ENCODE data around the gene PSMD1.
A peak's percentile ranks its signal among the peaks of the same experiment; 100 is the strongest.
"Not testable (repeated sequence)": the region's sequence is repeated elsewhere in the genome, so short reads cannot be mapped to it uniquely, and the experiment has no call there.

Gene PSMD1

GRCh38 chr2:231017231-231017598 is 39.5 kb upstream of the PSMD1 start:
- no peak overlapping the region for H3K4me3 ChIP-seq (ENCODE audit: low read depth, low read length)
- DNase-seq (ENCODE audit: low read depth), result peak; percentile 31
- TF ChIP-seq POLR2A (IDR thresholded peaks at IDR 0.05; ENCODE audit: extremely low read depth, insufficient read length) (no peak), MYC (IDR thresholded peaks at IDR 0.05; ENCODE audit: low read depth, low read length) (no peak), CTCF (IDR thresholded peaks at IDR 0.05; ENCODE audit: low read depth, low read length) (no peak), MAX (IDR thresholded peaks at IDR 0.05; ENCODE audit: low read depth, low read length) (no peak)

- DNase-seq (ENCODE audit: low read depth), result no peak
- TF ChIP-seq MYC (IDR thresholded peaks at IDR 0.05; ENCODE audit: low read depth, low read length), result no peak
- TF ChIP-seq POLR2A (IDR thresholded peaks at IDR 0.05; ENCODE audit: extremely low read depth, insufficient read length), result no peak
- TF ChIP-seq MAX (IDR thresholded peaks at IDR 0.05; ENCODE audit: low read depth, low read length), result no peak
- no peak for TF ChIP-seq CTCF (IDR thresholded peaks at IDR 0.05; ENCODE audit: low read depth, low read length)
- H3K4me3 ChIP-seq (ENCODE audit: low read depth, low read length), result no peak overlapping the region
Observed at GRCh38 chr2:231018184-231018583, 38.5 kb upstream of the PSMD1 start.

- not testable (repeated sequence) for H3K4me3 ChIP-seq (ENCODE audit: low read depth, low read length); DNase-seq (ENCODE audit: low read depth)
Observed at GRCh38 chr2:231025059-231025458, 31.6 kb upstream of the PSMD1 start.

- TF ChIP-seq MYC (IDR thresholded peaks at IDR 0.05; ENCODE audit: low read depth, low read length), result no peak
- no peak for TF ChIP-seq MAX (IDR thresholded peaks at IDR 0.05; ENCODE audit: low read depth, low read length)
- TF ChIP-seq POLR2A (IDR thresholded peaks at IDR 0.05; ENCODE audit: extremely low read depth, insufficient read length), result no peak
- TF ChIP-seq CTCF (IDR thresholded peaks at IDR 0.05; ENCODE audit: low read depth, low read length), result no peak
- no peak overlapping the region for H3K4me3 ChIP-seq (ENCODE audit: low read depth, low read length)
- DNase-seq (ENCODE audit: low read depth), result no peak
Observed at GRCh38 chr2:231028889-231029288, 27.8 kb upstream of the PSMD1 start.

- no peak for DNase-seq (ENCODE audit: low read depth)
- TF ChIP-seq MYC (IDR thresholded peaks at IDR 0.05; ENCODE audit: low read depth, low read length), result no peak
- no peak for TF ChIP-seq MAX (IDR thresholded peaks at IDR 0.05; ENCODE audit: low read depth, low read length)
- TF ChIP-seq POLR2A (IDR thresholded peaks at IDR 0.05; ENCODE audit: extremely low read depth, insufficient read length), result no peak
- no peak for TF ChIP-seq CTCF (IDR thresholded peaks at IDR 0.05; ENCODE audit: low read depth, low read length)
- H3K4me3 ChIP-seq (ENCODE audit: low read depth, low read length), result no peak overlapping the region
Observed at GRCh38 chr2:231029563-231029962, 27.1 kb upstream of the PSMD1 start.

GRCh38 chr2:231030725-231031124 is 25.9 kb upstream of the PSMD1 start:
- TF ChIP-seq MAX (IDR thresholded peaks at IDR 0.05; ENCODE audit: low read depth, low read length), result no peak
- no peak for DNase-seq (ENCODE audit: low read depth)
- no peak overlapping the region for H3K4me3 ChIP-seq (ENCODE audit: low read depth, low read length)

GRCh38 chr2:231032575-231033140 is 24.0 kb upstream of the PSMD1 start:
- DNase-seq (ENCODE audit: low read depth), result no peak
- H3K4me3 ChIP-seq (ENCODE audit: low read depth, low read length), result no peak overlapping the region
- no peak for TF ChIP-seq CTCF (IDR thresholded peaks at IDR 0.05; ENCODE audit: low read depth, low read length)
- no peak for TF ChIP-seq POLR2A (IDR thresholded peaks at IDR 0.05; ENCODE audit: extremely low read depth, insufficient read length)
- TF ChIP-seq MYC (IDR thresholded peaks at IDR 0.05; ENCODE audit: low read depth, low read length), result no peak
- TF ChIP-seq MAX (IDR thresholded peaks at IDR 0.05; ENCODE audit: low read depth, low read length), result no peak

Data from NB4 (cell line).